ENCODE results near the gene LRRC52.

Gene LRRC52

GRCh38 chr1:165537356-165538109, 6.3 kb upstream of the LRRC52 start:
- DNase-seq (ENCODE audit: low read depth in 2 of 2): no peak

GRCh38 chr1:165539306-165539705, 4.5 kb upstream of the LRRC52 start:
- DNase-seq (ENCODE audit: low read depth in 2 of 2): no peak

- DNase-seq (ENCODE audit: low read depth in 2 of 2): no peak
Measured at GRCh38 chr1:165539908-165540307, 3.9 kb upstream of the LRRC52 start.

- no peak for DNase-seq (ENCODE audit: low read depth in 2 of 2)
Measured at GRCh38 chr1:165542015-165542631, 1.7 kb upstream of the LRRC52 start.

GRCh38 chr1:165542647-165543046, 1.2 kb upstream of the LRRC52 start:
- DNase-seq (ENCODE audit: low read depth in 2 of 2): no peak

- no peak for DNase-seq (ENCODE audit: low read depth in 2 of 2)
Measured at GRCh38 chr1:165544996-165545395, 1.2 kb downstream of the LRRC52 start.

- DNase-seq (ENCODE audit: low read depth in 2 of 2): no peak
Measured at GRCh38 chr1:165545974-165546373, 2.2 kb downstream of the LRRC52 start.

GRCh38 chr1:165549973-165550372, 6.2 kb downstream of the LRRC52 start:
- DNase-seq (ENCODE audit: low read depth in 2 of 2): no peak

- DNase-seq (ENCODE audit: low read depth in 2 of 2): no peak
Measured at GRCh38 chr1:165551469-165551868, 7.7 kb downstream of the LRRC52 start.

- no peak for DNase-seq (ENCODE audit: low read depth in 2 of 2)
Measured at GRCh38 chr1:165560883-165561656, 17.3 kb downstream of the LRRC52 start.

- no peak for DNase-seq (ENCODE audit: low read depth in 2 of 2)
Measured at GRCh38 chr1:165562571-165562970, 18.8 kb downstream of the LRRC52 start.

GRCh38 chr1:165563551-165563950, 19.8 kb downstream of the LRRC52 start:
- DNase-seq (ENCODE audit: low read depth in 2 of 2): no peak

GRCh38 chr1:165564561-165564960, 20.8 kb downstream of the LRRC52 start:
- no peak for DNase-seq (ENCODE audit: low read depth in 2 of 2)

- no peak for DNase-seq (ENCODE audit: low read depth in 2 of 2)
Measured at GRCh38 chr1:165565751-165566490, 22.1 kb downstream of the LRRC52 start.

GRCh38 chr1:165570078-165570477, 26.3 kb downstream of the LRRC52 start:
- DNase-seq (ENCODE audit: low read depth in 2 of 2): no peak

GRCh38 chr1:165573787-165574186, 30.0 kb downstream of the LRRC52 start:
- DNase-seq (ENCODE audit: low read depth in 2 of 2): no peak

GRCh38 chr1:165574295-165574694, 30.5 kb downstream of the LRRC52 start:
- DNase-seq (ENCODE audit: low read depth in 2 of 2): no peak

GRCh38 chr1:165575468-165576099, 31.8 kb downstream of the LRRC52 start:
- no peak for DNase-seq (ENCODE audit: low read depth in 2 of 2)

GRCh38 chr1:165576536-165576935, 32.7 kb downstream of the LRRC52 start:
- no peak for DNase-seq (ENCODE audit: low read depth in 2 of 2)

GRCh38 chr1:165577707-165578106, 33.9 kb downstream of the LRRC52 start:
- DNase-seq (ENCODE audit: low read depth in 2 of 2): no peak
